Stimulated activated CD8-positive, alpha-beta memory T cell treated with anti-CD3 and anti-CD28 coated beads, Interleukin-15, amount 100 ng/mL, for 4 hours (primary cell): Measurements from ENCODE around the gene ATG2B.

Experiments used
- DNase-seq, 2 donors: peaks; one replicate each; pipeline ENCODE4 v3.0.0-alpha.2; 2020; ENCODE audit warnings: low read depth in 2 of 2

The ATG2B gene

GRCh38 chr14:96309133-96309895 is 53.8 kb downstream of the ATG2B start:
- no peak for DNase-seq

- no peak for DNase-seq
These were observed 55.7 kb downstream of the ATG2B start for GRCh38 chr14:96307434-96307833.

- DNase-seq, result no peak
These were observed 58.2 kb downstream of the ATG2B start for GRCh38 chr14:96304956-96305355.

- DNase-seq, result no peak
These were observed 59.2 kb downstream of the ATG2B start for GRCh38 chr14:96303981-96304380.

- DNase-seq, result no peak
These were observed 63.7 kb downstream of the ATG2B start for GRCh38 chr14:96299441-96299840.

- no peak for DNase-seq
These were observed 65.1 kb downstream of the ATG2B start for GRCh38 chr14:96297997-96298515.

GRCh38 chr14:96297000-96297399 is 66.1 kb downstream of the ATG2B start:
- no peak for DNase-seq

- DNase-seq, result no peak
These were observed 68.9 kb downstream of the ATG2B start for GRCh38 chr14:96294246-96294645.

GRCh38 chr14:96287856-96288255 is 75.3 kb downstream of the ATG2B start:
- DNase-seq, result no peak

- no peak for DNase-seq
These were observed 76.9 kb downstream of the ATG2B start for GRCh38 chr14:96286251-96286650.

- DNase-seq, result no peak
These were observed 77.5 kb downstream of the ATG2B start for GRCh38 chr14:96285667-96286066.

- DNase-seq, result no peak
These were observed 78.7 kb downstream of the ATG2B start for GRCh38 chr14:96284430-96284829.

- no peak for DNase-seq
These were observed 79.1 kb downstream of the ATG2B start for GRCh38 chr14:96284008-96284407.

- DNase-seq, result no peak
These were observed 81.7 kb downstream of the ATG2B start for GRCh38 chr14:96281486-96281885.

GRCh38 chr14:96280104-96280503 is 83.0 kb downstream of the ATG2B start:
- no peak for DNase-seq

GRCh38 chr14:96279564-96279963 is 83.6 kb downstream of the ATG2B start:
- no peak for DNase-seq

GRCh38 chr14:96277890-96278289 is 85.3 kb downstream of the ATG2B start:
- DNase-seq, result no peak

GRCh38 chr14:96275177-96276112 is 87.7 kb downstream of the ATG2B start:
- peak; percentile 5 to 20 for DNase-seq

GRCh38 chr14:96274543-96274942 is 88.6 kb downstream of the ATG2B start:
- no peak for DNase-seq

- DNase-seq, result no peak
These were observed 89.0 kb downstream of the ATG2B start for GRCh38 chr14:96274122-96274521.

GRCh38 chr14:96273629-96274028 is 89.5 kb downstream of the ATG2B start:
- DNase-seq, result no peak

GRCh38 chr14:96272777-96273473 is 90.2 kb downstream of the ATG2B start:
- no peak for DNase-seq
